Fibroblast of lung (primary cell): ENCODE measurements around the gene NPAT. TPM values are rescaled to one million over a fixed set of nuclear protein-coding genes. Genes with fewer than 3 reads are reported as not detected.

ENCODE experiments used
- DNase-seq, 2 donors: peaks; one replicate each; pipeline versions ENCODE4 v3.0.0 to v3.0.0-alpha.2; 2010; ENCODE audit warnings: low read depth in 2 of 2
- H2AFZ ChIP-seq: 2 replicates; pipeline ENCODE4 v1.5.1; 2012; ENCODE audit warnings: low read length, control low read depth, inconsistent platforms
- H3K27ac ChIP-seq: 2 replicates; pipeline ENCODE4 v1.5.1; 2011; ENCODE audit warnings: low read length, control low read depth; ENCODE audit not compliant: insufficient read depth
- H3K27me3 ChIP-seq: 2 replicates; pipeline ENCODE4 v1.5.1; 2011; ENCODE audit warnings: mild to moderate bottlenecking, low read length; ENCODE audit not compliant: control insufficient read depth, insufficient read depth
- H3K36me3 ChIP-seq: 2 replicates; pipeline ENCODE4 v1.5.1; 2011; ENCODE audit warnings: low read length; ENCODE audit not compliant: control insufficient read depth, insufficient read depth
- H3K4me1 ChIP-seq: 2 replicates; pipeline ENCODE4 v1.5.1; 2011; ENCODE audit warnings: low read length; ENCODE audit not compliant: control insufficient read depth, insufficient read depth; ENCODE audit errors: extremely low read depth
- H3K4me2 ChIP-seq: 2 replicates; pipeline ENCODE4 v1.5.1; 2011; ENCODE audit warnings: low read length, control low read depth; ENCODE audit not compliant: insufficient read depth; ENCODE audit errors: extremely low read depth
- H3K4me3 ChIP-seq, 4 experiments: fragments of 200-600 bp in 1 of 4; sonication (generic) in 1 of 4; replicated peaks in 1 of 4; 2 replicates each; pipeline ENCODE4 v1.5.1; 2011 to 2016; ENCODE audit warnings: low read length in 4 of 4, low read depth in 3 of 4, mild to moderate bottlenecking in 3 of 4, control low read depth in 2 of 4, inconsistent platforms in 1 of 4, mixed read lengths in 1 of 4; ENCODE audit not compliant: insufficient read depth in 1 of 4; ENCODE audit errors: control extremely low read depth in 1 of 4
- H3K79me2 ChIP-seq: 2 replicates; pipeline ENCODE4 v1.5.1; 2012; ENCODE audit warnings: mild to moderate bottlenecking, low read length, inconsistent platforms; ENCODE audit not compliant: control insufficient read depth, insufficient read depth
- H3K9ac ChIP-seq: 2 replicates; pipeline ENCODE4 v1.5.1; 2011; ENCODE audit warnings: mild to moderate bottlenecking, low read length, control low read depth; ENCODE audit not compliant: insufficient read depth
- H3K9me3 ChIP-seq: 2 replicates; pipeline ENCODE4 v1.5.1; 2012; ENCODE audit warnings: low read depth, low read length; ENCODE audit not compliant: control insufficient read depth, insufficient read depth
- H4K20me1 ChIP-seq: 2 replicates; pipeline ENCODE4 v1.5.1; 2011; ENCODE audit warnings: low read length; ENCODE audit not compliant: control insufficient read depth, insufficient read depth; ENCODE audit errors: extremely low read depth
- CTCF ChIP-seq, 2 donors: IDR thresholded peaks in 1 of 2; conservative IDR thresholded peaks in 1 of 2; 1 replicate in 1 of 2; 2 replicates in 1 of 2; pipeline ENCODE4 v1.5.1; 2011 to 2012; ENCODE audit warnings: low read length in 2 of 2, control low read depth in 1 of 2, inconsistent platforms in 1 of 2, low read depth in 1 of 2, mild to moderate bottlenecking in 1 of 2
- EZH2 ChIP-seq: IDR thresholded peaks from 2 replicates; pipeline ENCODE4 v1.5.1; 2012; ENCODE audit warnings: low read length, control low read depth, mild to moderate bottlenecking; ENCODE audit errors: missing control alignments
- polyA plus RNA-seq, 2 donors: library from polyadenylated mRNA; depleted of rRNA in 1 of 2; stranded (reverse) in 1 of 2; unstranded in 1 of 2; fragments of >200 nt; gene quantifications; 2 replicates each; pipeline ENCODE4 v1.2.1, GENCODE V29; 2011 to 2012; ENCODE audit warnings: missing spikeins in 1 of 2
- total RNA-seq: library from RNA; depleted of rRNA; stranded (reverse); fragments of >200 nt; gene quantifications from 2 replicates; pipeline ENCODE4 v1.2.1, GENCODE V29; 2014

NPAT gene
- total and polyA plus RNA-seq, 2 donors (not counting 1 experiment from before 2014, with no cell fraction given) = 10.9 to 12.7 TPM

DNA sequence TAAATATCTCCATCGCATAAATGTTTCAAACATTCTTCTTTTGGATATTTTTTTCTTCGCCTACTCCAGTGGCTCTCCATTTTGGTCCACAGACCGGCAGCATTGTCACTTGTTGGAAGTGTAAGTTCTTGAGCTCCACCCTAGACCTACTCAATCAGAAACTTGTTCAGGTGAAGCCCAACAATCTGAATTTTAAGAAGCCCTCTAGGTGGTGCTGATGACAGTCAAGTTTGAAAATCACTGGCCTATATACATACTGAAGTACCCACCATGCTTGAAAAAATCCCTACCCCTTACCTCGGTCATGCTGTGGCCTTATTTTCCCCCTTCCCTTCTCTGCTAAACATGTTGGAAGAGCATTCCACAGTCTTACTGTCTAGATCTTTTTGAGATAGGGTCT is 111.3 kb downstream of the NPAT start:
- Histone ChIP-seq H2AFZ (no peak overlapping the region), H3K36me3 (no peaks in the 10 kb centered on the region), H3K9me3 (no peaks in the 10 kb centered on the region), H4K20me1 (no peaks in the 10 kb centered on the region), H3K27me3 (no peaks in the 10 kb centered on the region), H3K4me2 (no peak overlapping the region), H3K79me2 (no peaks in the 10 kb centered on the region), H3K4me3 (no peak overlapping the region), H3K9ac (no peak overlapping the region), H3K4me1 (peaks cover 4% of the 10 kb centered on the region), H3K27ac (no peak overlapping the region)
- no peak for DNase-seq
- TF ChIP-seq EZH2 = no peak
- no peak for TF ChIP-seq CTCF (conservative IDR thresholded peaks at IDR 0.05 in 1 of 2, IDR thresholded peaks at IDR 0.05 in 1 of 2; ENCODE audit: low read depth in 1 of 2, low read length in 2 of 2)

Other genes starting within 250 kb of the NPAT start
- gene CUL5, start 213.7 kb downstream of the NPAT start, total RNA-seq = 28.2 and 31.3 TPM in 2 replicates
- gene CUL5, start 213.7 kb downstream of the NPAT start, polyA plus RNA-seq = 16.7 and 22.9 TPM in 2 replicates
- gene ACAT1, start 101.1 kb downstream of the NPAT start, total RNA-seq = 91.4 and 138 TPM in 2 replicates
- gene ACAT1, start 101.1 kb downstream of the NPAT start, polyA plus RNA-seq = 128 and 138 TPM in 2 replicates
- gene ATM, start 429 bp upstream of the NPAT start, total RNA-seq = 123 and 147 TPM in 2 replicates
- gene ATM, start 429 bp upstream of the NPAT start, polyA plus RNA-seq = 33.8 and 37.5 TPM in 2 replicates
- 1.8 and 2.3 TPM in 2 replicates for gene C11orf65, start 244.9 kb upstream of the NPAT start, total RNA-seq
- gene C11orf65, start 244.9 kb upstream of the NPAT start, polyA plus RNA-seq = 0.54 and 0.75 TPM in 2 replicates